22Rv1 (cell line): ENCODE measurements around the gene CHSY1.

ENCODE experiments used
- ZFX ChIP-seq: fragments of 450-650 bp; IDR thresholded peaks from 2 replicates; pipeline ENCODE4 v1.6.1; 2017; ENCODE audit warnings: antibody characterized with exemption, borderline replicate concordance
- TF ChIP-seq, protein P1 (sequence below): fragments of 450-650 bp; IDR thresholded peaks from 2 replicates; pipeline ENCODE4 v1.5.1; 2017; ENCODE audit warnings: mild to moderate bottlenecking

GRCh38 chr15:101185770-101186169 lies 66.1 kb downstream of the CHSY1 start:
- TF ChIP-seq, protein P1, sequence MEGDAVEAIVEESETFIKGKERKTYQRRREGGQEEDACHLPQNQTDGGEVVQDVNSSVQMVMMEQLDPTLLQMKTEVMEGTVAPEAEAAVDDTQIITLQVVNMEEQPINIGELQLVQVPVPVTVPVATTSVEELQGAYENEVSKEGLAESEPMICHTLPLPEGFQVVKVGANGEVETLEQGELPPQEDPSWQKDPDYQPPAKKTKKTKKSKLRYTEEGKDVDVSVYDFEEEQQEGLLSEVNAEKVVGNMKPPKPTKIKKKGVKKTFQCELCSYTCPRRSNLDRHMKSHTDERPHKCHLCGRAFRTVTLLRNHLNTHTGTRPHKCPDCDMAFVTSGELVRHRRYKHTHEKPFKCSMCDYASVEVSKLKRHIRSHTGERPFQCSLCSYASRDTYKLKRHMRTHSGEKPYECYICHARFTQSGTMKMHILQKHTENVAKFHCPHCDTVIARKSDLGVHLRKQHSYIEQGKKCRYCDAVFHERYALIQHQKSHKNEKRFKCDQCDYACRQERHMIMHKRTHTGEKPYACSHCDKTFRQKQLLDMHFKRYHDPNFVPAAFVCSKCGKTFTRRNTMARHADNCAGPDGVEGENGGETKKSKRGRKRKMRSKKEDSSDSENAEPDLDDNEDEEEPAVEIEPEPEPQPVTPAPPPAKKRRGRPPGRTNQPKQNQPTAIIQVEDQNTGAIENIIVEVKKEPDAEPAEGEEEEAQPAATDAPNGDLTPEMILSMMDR, result no peak
- no peak for TF ChIP-seq ZFX
